Activated naive CD8-positive, alpha-beta T cell (primary cell): Measurements from ENCODE around the gene USB1.

Source experiments
- H3K27ac Mint-ChIP-seq: one replicate; pipeline ENCODE4 v1.8.0; 2021; ENCODE audit warnings: mixed read lengths
- H3K27me3 Mint-ChIP-seq: one replicate; pipeline ENCODE4 v1.8.0; 2021; ENCODE audit warnings: mixed read lengths
- H3K36me3 Mint-ChIP-seq: one replicate; pipeline ENCODE4 v1.8.0; 2021; ENCODE audit warnings: mixed read lengths
- H3K4me1 Mint-ChIP-seq: one replicate; pipeline ENCODE4 v1.8.0; 2021; ENCODE audit warnings: low read depth, mixed read lengths
- H3K4me3 Mint-ChIP-seq: one replicate; pipeline ENCODE4 v1.8.0; 2021; ENCODE audit warnings: mild to moderate bottlenecking, mixed read lengths
- H3K9me3 Mint-ChIP-seq: one replicate; pipeline ENCODE4 v1.8.0; 2021; ENCODE audit warnings: low read depth, mixed read lengths

USB1 gene

GRCh38 chr16:57982385-57982784 lies 18.8 kb upstream of the USB1 start:
- Mint-ChIP-seq H3K4me1 (peaks cover 8% of the 10 kb centered on the region), H3K4me3 (no peak overlapping the region), H3K27ac (no peak overlapping the region)

GRCh38 chr16:57984443-57985203 lies 16.6 kb upstream of the USB1 start:
- no peaks in the 10 kb centered on the region for H3K36me3 Mint-ChIP-seq
- H3K9me3 Mint-ChIP-seq = no peaks in the 10 kb centered on the region
- H3K4me3 Mint-ChIP-seq = peak overlapping the region; percentile 88
- no peaks in the 10 kb centered on the region for H3K27me3 Mint-ChIP-seq
- no peak overlapping the region for H3K27ac Mint-ChIP-seq
- H3K4me1 Mint-ChIP-seq = peaks cover 8% of the 10 kb centered on the region

More at GRCh38 chr16:57982385-57982784, 18.8 kb upstream of the USB1 start:
- Mint-ChIP-seq H3K9me3 (no peaks in the 10 kb centered on the region), H3K36me3 (no peaks in the 10 kb centered on the region), H3K27me3 (no peaks in the 10 kb centered on the region)

- Mint-ChIP-seq H3K27ac (no peak overlapping the region), H3K4me1 (peaks cover 8% of the 10 kb centered on the region), H3K9me3 (no peaks in the 10 kb centered on the region), H3K27me3 (no peaks in the 10 kb centered on the region), H3K4me3 (peak overlapping the region; percentile 88), H3K36me3 (no peaks in the 10 kb centered on the region)
These were observed 15.7 kb upstream of the USB1 start for GRCh38 chr16:57985204-57986181.

- Mint-ChIP-seq H3K4me1 (peaks cover 8% of the 10 kb centered on the region), H3K9me3 (no peaks in the 10 kb centered on the region), H3K27me3 (no peaks in the 10 kb centered on the region), H3K36me3 (no peaks in the 10 kb centered on the region), H3K4me3 (peak overlapping the region; percentile 46), H3K27ac (no peak overlapping the region)
These were observed 15.0 kb upstream of the USB1 start for GRCh38 chr16:57986196-57986595.

- Mint-ChIP-seq H3K27me3 (no peaks in the 10 kb centered on the region), H3K9me3 (no peaks in the 10 kb centered on the region), H3K27ac (no peak overlapping the region), H3K4me3 (no peak overlapping the region), H3K36me3 (no peaks in the 10 kb centered on the region), H3K4me1 (peaks cover 8% of the 10 kb centered on the region)
These were observed 13.6 kb upstream of the USB1 start for GRCh38 chr16:57987441-57988177.

GRCh38 chr16:57988929-57989328 lies 12.3 kb upstream of the USB1 start:
- H3K9me3 Mint-ChIP-seq = no peaks in the 10 kb centered on the region
- H3K36me3 Mint-ChIP-seq = no peaks in the 10 kb centered on the region
- no peak overlapping the region for H3K27ac Mint-ChIP-seq
- H3K4me3 Mint-ChIP-seq = no peak overlapping the region
- no peaks in the 10 kb centered on the region for H3K27me3 Mint-ChIP-seq
- H3K4me1 Mint-ChIP-seq = peaks cover 8% of the 10 kb centered on the region

- Mint-ChIP-seq H3K4me1 (peaks cover 20% of the 10 kb centered on the region), H3K9me3 (no peaks in the 10 kb centered on the region), H3K4me3 (no peak overlapping the region), H3K27ac (no peak overlapping the region), H3K36me3 (no peaks in the 10 kb centered on the region), H3K27me3 (no peaks in the 10 kb centered on the region)
These were observed 9.6 kb upstream of the USB1 start for GRCh38 chr16:57991551-57992059.

- Mint-ChIP-seq H3K4me1 (peaks cover 18% of the 10 kb centered on the region), H3K27ac (no peak overlapping the region), H3K36me3 (no peaks in the 10 kb centered on the region), H3K27me3 (no peaks in the 10 kb centered on the region), H3K4me3 (no peak overlapping the region), H3K9me3 (no peaks in the 10 kb centered on the region)
These were observed 9.1 kb upstream of the USB1 start for GRCh38 chr16:57992084-57992483.

GRCh38 chr16:57993438-57993837 lies 7.8 kb upstream of the USB1 start:
- H3K4me1 Mint-ChIP-seq = peaks cover 31% of the 10 kb centered on the region
- H3K27me3 Mint-ChIP-seq = no peaks in the 10 kb centered on the region

GRCh38 chr16:57993897-57994296 lies 7.3 kb upstream of the USB1 start:
- H3K27ac Mint-ChIP-seq = no peak overlapping the region
- peaks cover 35% of the 10 kb centered on the region for H3K4me1 Mint-ChIP-seq
- no peaks in the 10 kb centered on the region for H3K36me3 Mint-ChIP-seq
- no peak overlapping the region for H3K4me3 Mint-ChIP-seq
- H3K9me3 Mint-ChIP-seq = no peaks in the 10 kb centered on the region
- no peaks in the 10 kb centered on the region for H3K27me3 Mint-ChIP-seq

More at GRCh38 chr16:57993438-57993837, 7.8 kb upstream of the USB1 start:
- H3K36me3 Mint-ChIP-seq = no peaks in the 10 kb centered on the region
- no peaks in the 10 kb centered on the region for H3K9me3 Mint-ChIP-seq
- H3K27ac Mint-ChIP-seq = peak overlapping the region; percentile 54
- H3K4me3 Mint-ChIP-seq = no peak overlapping the region

GRCh38 chr16:57994361-57994760 lies 6.8 kb upstream of the USB1 start:
- peak overlapping the region; percentile 78 for H3K27ac Mint-ChIP-seq
- no peaks in the 10 kb centered on the region for H3K9me3 Mint-ChIP-seq
- H3K4me3 Mint-ChIP-seq = no peak overlapping the region

GRCh38 chr16:57994778-57995177 lies 6.4 kb upstream of the USB1 start:
- Mint-ChIP-seq H3K27me3 (no peaks in the 10 kb centered on the region), H3K4me1 (peaks cover 42% of the 10 kb centered on the region), H3K36me3 (no peaks in the 10 kb centered on the region), H3K9me3 (no peaks in the 10 kb centered on the region), H3K27ac (peak overlapping the region; percentile 78), H3K4me3 (no peak overlapping the region)

More at GRCh38 chr16:57994361-57994760, 6.8 kb upstream of the USB1 start:
- H3K36me3 Mint-ChIP-seq = no peaks in the 10 kb centered on the region
- H3K4me1 Mint-ChIP-seq = peaks cover 40% of the 10 kb centered on the region
- no peaks in the 10 kb centered on the region for H3K27me3 Mint-ChIP-seq

- Mint-ChIP-seq H3K9me3 (no peaks in the 10 kb centered on the region), H3K36me3 (no peaks in the 10 kb centered on the region), H3K27me3 (no peaks in the 10 kb centered on the region), H3K4me1 (peaks cover 42% of the 10 kb centered on the region), H3K4me3 (no peak overlapping the region), H3K27ac (peak overlapping the region; percentile 64)
These were observed 5.3 kb upstream of the USB1 start for GRCh38 chr16:57995721-57996405.
